KG1 (cell line): ENCODE results near the gene SSR4.
"Not testable (repeated sequence)": the region's sequence is repeated elsewhere in the genome, so short reads cannot be mapped to it uniquely, and the experiment has no call there.

Experiments used
- DNase-seq: peaks from one replicate; lab custom pipeline; 2025; lab: John Stamatoyannopoulos, UW

The SSR4 gene

DNA sequence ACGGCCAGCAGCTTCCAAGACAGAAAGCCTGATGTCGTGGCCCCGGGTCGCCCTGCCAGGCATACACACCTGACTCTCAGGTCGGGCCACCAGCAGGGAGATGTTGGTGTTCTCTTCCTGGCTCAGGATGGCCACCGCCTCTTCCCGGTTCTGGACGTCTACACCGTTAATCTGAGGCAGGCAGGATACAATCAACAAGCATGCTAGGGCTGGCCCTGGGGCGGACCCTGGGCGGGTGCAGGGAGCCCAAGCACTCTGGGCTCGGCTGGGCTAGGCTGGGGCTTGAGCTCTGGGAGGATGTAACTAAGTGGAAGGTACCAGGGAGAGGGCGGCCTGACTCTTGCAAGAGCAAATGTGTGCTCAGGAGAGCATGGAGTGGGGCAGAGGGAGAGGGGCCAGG, 11.0 kb downstream of the SSR4 start:
- DNase-seq = no peak

DNA sequence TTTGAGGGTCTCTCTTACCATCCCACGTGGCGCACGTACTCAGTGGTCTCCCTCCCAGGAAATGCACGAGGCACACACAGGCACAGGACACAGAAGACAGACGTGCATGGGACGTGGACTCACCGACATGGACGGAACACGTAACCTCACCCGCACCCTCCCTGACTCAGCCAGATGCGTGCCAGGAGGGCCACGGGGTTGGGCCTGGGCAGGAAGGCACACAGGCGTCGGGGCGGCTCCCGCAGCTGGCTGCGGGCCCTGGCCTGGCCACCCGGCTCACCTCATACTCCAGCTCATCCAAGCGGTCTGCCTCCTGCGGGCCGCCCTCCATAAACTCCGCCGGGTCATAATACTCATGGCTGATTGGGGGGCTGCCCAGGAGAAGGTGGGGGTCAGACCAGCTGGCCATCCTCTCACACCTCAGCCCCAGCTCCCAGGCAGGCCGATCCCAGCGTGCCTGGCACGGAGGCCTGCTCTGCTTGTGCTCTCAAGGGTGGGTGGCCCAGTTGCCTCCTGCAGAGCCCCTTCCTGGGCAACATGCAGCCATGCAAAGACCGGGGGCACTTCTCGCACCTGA, 12.6 kb downstream of the SSR4 start:
- DNase-seq = no peak

DNA sequence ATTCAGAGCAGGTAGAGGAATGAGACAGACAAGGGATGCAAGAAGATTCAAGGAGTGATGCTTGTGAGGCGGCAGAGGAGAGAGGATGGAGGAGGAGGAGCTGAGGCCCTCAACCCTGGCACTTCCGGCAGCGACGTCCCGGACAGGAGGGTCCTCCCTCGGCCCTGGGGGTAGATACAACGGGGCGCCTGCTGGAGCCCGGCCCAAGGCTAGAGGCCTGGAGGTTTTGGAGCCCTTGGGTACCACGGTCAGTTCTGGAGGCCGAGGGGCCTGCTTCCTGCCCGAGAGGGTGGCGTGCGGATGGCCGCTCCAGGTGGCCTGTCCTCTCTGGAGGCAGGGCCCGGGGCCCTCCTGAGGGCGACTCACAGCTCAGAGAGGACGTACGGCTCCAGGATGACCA, 13.5 kb downstream of the SSR4 start:
- DNase-seq = no peak

DNA sequence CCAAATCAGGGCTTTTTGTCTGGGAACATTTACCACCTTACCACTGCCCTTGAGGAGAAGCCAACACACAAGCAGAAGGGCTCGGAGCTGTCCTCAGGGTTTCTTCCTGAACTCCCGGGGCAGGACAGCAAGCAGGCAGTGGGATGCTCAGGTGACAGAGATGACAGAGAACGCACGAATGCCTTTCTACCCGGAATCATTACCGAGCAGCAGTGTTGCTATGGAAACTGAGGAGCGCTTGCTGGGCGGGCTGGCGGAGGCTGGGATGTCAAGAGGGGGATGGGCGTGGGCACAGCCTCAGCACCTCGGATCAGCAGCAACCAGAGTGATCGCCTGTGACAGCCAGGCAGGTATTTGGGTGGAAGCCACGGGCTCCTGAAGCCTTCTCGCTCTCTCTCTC, 17.8 kb downstream of the SSR4 start:
- no peak for DNase-seq

DNA sequence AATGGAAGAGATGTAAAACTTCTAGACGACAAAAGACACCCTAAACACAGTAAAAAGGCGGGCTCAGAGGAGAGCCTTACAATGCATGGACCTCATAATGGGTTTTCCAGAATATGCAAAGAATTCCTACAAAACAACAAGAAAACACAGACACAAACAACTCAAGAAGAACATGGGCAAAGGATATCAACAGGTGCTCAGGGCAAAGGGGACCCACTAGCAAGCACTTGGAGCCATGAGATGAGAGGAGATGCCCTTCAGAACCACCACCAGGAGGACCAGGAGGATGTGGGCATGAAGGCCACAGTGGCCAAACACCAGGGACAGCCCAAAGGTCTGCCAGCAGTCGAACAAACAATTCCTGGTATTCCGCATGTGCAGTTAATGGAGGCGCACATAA, 18.7 kb downstream of the SSR4 start:
- no peak for DNase-seq

DNA sequence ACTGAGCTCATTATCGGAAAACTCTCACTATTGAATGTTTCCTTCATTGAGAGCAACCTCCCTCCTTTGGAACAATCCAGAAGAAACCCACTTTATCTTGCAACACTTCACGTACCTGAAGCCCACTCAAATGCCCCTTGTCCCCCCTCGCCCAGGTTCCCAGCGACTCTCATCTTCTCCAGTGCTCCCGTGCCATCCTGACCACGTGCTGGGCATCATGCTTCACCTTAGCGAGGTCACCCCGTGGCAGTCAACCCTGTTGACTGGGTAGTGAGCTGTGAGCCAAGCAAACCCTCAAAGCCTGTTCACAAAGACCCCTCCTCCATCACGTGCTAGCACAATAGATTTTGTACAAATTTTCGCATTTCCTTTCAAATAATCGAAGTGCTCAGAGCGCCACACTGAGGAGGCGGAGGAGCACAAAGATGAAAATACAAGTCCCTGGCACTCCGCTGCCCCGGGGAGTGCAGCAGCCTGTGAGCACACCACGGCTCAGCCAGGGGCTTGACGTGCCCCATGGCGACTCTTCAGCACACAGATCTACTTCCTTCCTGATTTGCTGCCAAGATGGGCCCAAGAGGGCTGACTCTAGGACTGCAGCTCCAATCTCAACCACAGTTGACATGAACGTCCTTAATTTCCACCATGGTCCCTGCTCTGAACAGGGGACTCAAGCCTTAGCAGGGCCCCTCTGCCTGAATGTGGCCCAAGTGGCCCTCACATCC, 20.3 kb downstream of the SSR4 start:
- no peak for DNase-seq

DNA sequence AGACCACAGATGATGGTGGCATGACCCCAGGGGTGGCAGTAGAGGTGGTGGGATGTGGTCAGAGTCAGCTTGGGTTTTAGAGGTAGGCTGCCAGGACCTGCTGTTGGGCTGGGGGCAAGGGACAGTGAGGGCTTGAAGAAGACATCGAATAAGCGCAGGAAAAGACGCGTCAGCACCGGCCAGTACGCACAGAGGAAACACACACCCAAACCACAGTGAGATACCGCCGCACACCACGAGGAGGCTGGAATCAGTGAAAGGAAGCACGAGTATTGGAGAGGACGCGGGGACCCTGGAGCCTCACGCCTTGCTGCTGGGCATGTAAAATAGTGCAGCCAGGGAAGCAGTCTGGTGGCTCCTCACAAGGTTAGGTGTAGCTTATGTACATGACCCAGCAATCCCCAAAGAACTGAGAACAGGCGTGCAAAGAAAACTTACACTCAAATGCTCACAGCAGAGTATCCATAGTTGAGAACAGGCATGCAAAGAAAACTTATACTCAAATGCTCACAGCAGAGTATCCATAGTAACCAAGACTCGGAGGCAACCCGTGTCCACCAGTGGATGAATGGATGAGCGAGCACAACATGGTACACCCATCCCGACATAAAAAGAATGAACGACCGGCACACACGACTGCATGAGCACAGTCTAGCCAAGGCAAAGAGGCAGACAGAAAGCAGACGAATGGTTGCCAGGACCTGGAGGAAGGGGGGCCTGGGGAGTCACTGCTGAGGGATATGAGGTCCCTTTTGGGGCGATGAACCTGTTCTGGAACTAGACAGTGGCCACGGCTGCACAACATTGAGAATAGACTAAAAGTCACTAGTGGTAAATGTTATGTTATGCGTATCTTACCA, 22.6 kb downstream of the SSR4 start:
- no peak for DNase-seq

DNA sequence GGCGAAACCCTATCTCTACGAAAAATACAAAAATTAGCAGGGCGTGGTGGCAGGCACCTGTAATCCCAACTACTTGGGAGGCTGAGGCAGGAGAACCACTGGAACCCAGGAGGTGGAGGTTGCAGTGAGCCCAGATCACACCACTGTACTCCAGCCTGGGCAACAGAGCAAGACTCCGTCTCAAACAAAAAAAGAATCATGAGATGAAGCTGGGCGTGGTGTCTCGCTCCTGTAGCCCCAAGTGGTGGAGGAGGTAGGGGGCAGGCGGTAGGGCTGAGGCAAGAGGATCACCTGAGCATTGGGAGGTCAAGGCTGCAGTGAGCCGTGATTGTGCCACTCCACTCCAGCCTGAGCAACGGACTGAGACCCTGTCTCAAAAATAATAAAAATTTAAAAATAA, 23.6 kb downstream of the SSR4 start:
- DNase-seq = not testable (repeated sequence)

DNA sequence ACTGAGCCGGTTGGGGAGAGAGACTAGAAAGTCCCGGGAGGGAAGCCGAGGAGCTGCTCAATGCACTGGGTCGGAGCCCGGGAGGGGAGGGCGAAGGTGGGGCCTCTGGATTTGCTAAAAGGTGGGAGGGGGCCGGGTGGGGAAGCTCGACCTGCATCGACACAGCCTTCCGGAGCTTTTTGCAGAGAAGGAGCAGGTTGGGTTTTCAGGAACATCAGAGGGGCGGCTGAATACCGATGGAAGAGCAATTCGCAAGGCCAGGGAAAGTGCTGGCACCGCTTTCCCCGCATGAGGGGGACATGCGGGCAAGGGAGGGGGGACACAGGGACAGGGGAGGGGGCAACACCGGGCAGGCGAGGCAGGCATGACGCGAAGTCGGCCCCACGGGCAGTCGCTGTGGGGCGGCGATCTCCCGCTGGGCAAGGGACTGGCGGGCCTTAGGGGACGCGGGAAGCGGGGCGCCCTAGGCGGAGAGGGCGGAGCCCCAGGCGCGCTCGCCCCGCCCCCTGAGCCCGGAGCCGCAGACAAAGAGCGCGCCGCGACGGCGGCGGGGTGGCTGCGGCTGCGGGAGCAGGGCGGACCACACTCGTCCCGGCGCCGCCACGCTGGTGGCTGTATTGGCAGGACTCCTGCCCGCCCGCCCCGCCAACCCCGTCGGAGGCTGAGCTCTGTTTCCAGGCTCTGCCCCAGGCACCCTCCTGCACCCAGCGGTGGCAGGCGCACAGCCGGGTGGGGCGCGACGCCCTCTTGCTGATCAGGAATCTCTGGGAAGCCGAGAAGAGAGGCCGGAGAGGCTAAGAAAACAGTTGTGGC, 24.3 kb downstream of the SSR4 start:
- DNase-seq = no peak

DNA sequence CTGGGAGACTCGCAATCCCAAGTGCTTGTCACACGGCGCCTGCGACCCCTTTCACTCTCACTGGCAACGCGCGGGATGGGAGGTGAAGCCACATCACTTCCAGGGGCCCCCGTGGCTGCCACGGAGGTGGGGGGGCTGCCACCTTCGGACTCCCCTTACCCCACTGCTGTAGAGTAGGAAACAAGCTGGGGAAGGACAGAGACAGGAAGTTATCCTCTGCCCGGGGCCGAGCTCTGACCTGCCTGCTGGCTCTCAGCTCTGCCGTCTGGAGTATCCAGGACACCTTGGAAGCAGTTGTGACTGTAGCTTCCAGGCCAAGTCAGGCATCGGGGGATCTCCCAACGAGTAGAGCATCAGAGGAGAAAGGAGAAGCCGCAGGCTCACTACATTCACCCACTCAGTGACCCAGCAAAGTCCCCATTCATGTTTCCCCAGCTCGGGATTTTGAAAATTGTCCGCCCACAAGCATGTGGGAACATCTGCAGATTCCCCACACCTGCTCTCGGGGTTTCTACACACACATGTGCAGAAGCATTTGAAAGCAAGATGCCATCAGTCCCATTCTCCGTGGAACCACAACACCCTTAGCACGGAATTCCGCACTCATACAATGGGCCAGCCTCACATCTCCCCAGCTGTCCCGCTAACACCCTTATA, 25.0 kb downstream of the SSR4 start:
- no peak for DNase-seq

DNA sequence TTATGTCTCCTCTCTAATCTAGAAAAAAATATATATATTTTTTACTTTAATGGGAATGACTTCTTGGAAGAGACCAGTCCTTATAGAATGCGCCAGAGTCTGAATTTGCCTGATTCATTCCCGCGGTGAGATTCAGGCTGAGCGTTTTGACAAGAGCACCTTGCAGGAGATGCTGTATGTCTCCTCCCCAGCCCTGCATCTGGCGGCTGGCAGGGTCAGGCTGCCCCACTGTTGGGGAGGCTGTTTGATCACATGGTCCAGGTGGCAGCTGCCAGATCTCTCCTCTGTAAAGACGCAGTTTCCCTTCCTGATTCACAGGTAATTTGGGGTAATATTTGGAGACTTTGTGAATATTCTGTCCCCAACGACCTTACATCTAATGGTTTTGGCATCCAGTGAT, 26.1 kb downstream of the SSR4 start:
- no peak for DNase-seq

DNA sequence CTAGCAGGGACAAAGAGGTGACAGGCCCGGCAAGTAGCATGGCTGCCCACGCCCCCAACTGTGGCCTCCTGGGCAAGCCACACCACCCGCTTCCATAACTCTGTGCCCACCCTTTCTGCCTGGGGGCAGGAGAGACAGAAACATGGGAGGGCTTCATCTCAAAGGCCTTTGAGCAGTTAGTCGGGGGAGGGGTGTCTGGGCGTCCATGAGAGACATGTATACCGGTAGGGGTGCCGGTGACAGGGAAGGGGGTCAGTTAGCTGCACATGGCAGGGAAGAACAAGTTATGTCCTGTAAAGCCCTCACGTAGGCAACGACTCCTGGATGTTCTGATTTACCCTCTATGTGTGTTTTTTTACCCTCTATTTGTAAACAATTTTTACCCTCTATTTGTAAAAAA, 26.6 kb downstream of the SSR4 start:
- DNase-seq = no peak

DNA sequence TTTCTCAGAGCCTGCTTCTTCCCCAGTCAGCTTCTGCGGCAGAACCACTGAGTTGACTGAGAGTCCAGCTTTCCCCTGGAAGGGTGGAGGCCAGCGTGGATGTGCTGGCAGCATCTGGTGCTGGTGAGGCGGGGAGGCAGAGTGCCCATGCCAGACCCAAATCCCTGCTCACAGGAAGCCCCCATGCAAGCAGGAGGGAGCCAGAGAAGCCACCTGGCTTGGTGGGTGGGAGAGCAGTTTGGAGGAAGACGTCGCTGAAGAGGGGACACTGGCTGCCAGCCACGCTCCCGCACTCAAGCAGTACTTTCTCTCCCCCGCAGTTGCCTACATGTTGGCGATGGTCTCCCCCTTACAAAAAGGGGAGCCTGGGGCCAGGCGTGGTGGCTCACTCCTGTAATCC, 29.9 kb downstream of the SSR4 start:
- DNase-seq = no peak

DNA sequence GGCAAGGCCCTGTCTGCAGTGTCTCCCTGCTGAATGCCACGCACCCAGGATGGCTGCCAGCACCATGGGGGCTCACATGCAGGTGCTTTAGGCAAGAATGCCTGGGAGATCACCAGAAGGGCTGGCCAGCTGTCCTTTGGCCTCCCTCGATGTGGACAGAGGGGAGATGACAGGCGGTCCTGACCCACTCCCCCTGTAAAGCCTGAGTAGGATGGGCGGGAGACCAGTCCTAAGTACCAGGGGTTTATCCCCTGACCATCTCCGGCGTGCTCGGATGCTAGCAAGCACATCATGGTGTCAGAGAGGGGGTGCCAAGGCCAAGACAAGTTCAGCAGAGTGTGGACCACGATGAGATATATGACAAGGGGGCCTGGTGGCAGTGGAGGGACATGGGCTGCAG, 30.6 kb downstream of the SSR4 start:
- no peak for DNase-seq

DNA sequence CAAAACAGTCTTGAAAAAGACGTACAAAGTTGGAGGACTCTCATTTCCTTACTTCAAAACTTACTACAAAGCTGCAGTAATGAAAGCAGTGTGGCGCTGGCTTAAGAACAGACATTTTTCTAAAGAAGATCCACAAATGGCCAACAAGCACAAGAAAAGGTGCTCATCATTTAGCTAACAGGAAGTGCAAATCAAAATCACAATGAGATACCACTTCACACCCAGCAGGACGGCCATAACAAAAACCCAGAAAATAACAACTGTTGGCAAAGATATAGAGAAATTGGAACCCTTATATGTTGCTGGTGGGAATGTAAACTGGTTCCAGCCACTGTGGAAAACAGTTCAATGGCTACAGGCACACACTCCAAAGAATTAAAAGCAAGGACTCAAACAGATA, 32.5 kb downstream of the SSR4 start:
- no peak for DNase-seq

DNA sequence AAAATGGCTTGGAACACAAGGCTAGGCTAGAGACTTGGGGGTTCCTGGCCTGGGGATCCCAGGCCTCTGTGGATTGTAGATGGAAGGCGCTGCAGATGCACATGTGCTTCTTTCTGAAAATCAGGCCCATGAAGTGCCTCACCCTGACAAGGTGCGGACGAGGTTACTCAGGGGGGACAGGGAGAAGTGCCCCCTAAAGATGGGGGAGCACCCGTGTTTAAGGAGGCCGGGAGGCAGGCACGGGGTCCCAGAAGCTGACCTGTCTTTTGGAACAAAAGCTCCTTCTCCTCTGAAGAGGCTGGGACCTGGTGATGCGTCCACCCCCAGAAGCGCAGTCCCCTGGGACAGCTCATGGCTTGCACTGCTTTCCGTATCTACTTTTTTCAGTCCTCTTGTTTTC, 33.4 kb downstream of the SSR4 start:
- no peak for DNase-seq

DNA sequence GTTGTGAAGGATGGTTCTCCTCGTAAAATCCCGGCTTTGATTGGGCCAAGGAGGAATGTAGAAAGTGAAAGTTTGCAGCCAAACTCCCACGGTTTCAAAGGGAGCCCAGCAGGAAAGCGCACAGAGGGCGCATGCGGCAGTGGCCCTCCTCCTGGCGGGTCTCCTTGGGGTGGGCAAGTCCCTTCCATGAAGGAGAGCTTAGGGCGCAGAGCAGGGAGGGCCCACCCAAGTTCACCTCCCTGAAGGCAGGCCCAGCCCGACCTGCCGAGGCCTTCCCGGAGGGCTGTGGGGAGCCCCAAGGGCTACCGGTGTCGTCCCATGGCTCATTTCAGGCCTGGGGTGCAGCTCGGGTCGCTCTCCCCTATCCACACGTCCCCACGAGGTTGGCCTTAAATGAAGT, 33.8 kb downstream of the SSR4 start:
- DNase-seq = no peak

DNA sequence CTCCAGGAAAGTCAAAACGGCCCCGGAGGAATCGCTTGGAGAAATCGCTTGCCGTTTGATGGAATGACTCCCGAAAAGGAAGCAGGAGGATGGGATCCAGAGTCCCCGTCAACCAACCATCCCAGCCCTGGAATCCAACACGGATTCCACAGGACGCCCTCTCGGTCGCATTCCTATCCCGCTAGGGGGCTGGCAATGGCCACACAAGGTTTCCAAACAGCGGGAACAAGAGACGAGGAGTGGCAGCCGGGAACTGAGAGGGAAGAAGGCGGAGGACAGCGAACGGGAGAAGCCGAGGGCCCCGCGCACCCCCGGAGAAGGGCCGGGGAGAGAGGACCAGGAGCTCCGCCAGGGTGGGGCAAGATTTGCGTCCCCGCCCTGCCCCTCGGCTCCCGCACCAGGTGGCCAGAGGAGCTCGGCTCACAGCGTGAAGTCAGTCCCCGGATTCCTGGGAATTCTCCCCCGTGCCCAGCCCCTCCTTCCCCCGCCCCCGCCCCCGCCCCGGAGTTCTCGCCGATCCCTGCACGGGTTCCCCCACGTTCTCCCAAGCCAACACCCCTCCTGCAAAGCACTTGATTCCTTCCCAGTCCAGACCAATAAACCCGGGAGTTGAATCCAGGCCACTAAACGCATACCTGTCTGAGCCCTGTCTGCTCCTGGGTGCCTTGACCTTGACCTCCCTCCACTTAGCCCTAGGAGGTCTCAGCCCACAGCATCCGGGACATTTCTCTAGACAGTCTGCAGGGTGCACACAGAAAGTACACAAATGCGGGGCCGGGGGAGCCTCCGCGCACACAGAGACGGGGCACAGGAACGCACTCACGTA, 34.5 kb downstream of the SSR4 start:
- no peak for DNase-seq

DNA sequence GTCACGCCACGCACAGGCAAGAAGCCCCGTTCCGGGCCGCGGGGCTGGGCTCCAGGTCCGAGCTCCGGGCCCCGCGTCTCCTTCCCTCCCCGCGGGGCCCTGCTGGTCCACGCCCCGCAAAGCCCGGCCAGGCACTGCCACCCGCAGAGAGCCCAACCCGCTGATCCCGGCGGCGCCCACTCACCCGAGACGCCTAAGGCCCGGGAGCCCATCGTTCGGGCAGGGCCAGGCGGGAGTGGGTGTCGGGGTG, 35.0 kb downstream of the SSR4 start:
- no peak for DNase-seq

DNA sequence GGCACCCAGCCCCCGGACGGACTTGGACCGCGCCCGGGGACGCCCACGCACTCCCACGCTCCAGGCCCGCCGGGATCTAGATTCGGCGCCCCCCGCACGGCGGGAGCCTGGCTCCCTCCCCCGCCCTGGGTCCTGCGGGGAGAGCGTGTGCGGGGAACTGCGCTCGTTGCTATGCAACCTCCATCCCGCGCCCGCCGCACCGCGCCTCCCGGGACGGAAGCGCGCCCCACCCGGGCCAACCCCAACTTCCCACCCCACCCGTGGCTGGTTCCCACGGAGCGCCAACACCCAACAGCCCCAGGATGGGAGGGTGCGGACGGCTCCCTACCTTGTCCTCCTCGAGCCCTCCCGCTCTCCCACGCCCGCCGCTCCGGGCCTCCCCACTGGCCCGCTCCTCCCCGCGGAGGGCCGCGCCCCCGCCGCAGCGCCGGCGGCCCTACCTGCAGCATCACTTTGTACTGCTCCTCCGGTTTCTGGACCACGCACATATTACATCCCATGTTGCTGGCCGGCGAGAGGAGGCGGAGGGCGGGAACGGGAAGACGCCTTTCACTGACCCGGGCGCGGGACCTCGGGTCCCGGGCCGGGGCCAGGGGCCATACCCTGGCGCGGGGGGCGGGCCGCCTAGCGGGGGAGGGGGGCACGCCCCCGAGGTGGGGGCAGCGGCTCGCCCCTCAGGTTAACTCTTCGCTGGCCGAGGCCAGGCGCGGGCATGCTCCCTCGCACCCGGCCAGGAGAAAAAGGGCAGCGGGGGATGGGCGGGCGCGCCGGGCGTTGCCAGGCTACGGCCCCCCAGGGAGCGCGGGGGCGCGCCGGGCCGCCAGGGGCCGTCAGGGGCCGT, 35.6 kb downstream of the SSR4 start, which contains the start of gene PDZD4:
PDZD4 (minus strand) TSS at position 746 of the 841 bp plus-strand sequence; CDS start at position 500, 246 bp downstream.
- DNase-seq = no peak
